Upper lobe of left lung (tissue), 4 donors: ENCODE data around the gene EVA1A.

Source experiments
- EP300 ChIP-seq, 4 donors: sonication (generic); formaldehyde crosslinking; IDR thresholded peaks; one replicate each; pipeline ENCODE4 v1.5.1; 2017; ENCODE audit warnings: antibody characterized with exemption in 4 of 4, control low read depth in 2 of 4
- POLR2A ChIP-seq, 4 donors: fragments of 450-650 bp; IDR thresholded peaks; one replicate each; pipeline ENCODE4 v1.5.1; 2016 to 2017; ENCODE audit warnings: antibody characterized with exemption in 4 of 4, mild to moderate bottlenecking in 2 of 4
- TF ChIP-seq, protein P1 (sequence below), 6 experiments: fragments of 450-650 bp in 4 of 6; fragments of 200-600 bp in 2 of 6; sonication (generic) in 2 of 6; IDR thresholded peaks; one replicate each; pipeline ENCODE4 v1.5.1; 2016 to 2019; ENCODE audit warnings: antibody characterized with exemption in 6 of 6

DNA sequence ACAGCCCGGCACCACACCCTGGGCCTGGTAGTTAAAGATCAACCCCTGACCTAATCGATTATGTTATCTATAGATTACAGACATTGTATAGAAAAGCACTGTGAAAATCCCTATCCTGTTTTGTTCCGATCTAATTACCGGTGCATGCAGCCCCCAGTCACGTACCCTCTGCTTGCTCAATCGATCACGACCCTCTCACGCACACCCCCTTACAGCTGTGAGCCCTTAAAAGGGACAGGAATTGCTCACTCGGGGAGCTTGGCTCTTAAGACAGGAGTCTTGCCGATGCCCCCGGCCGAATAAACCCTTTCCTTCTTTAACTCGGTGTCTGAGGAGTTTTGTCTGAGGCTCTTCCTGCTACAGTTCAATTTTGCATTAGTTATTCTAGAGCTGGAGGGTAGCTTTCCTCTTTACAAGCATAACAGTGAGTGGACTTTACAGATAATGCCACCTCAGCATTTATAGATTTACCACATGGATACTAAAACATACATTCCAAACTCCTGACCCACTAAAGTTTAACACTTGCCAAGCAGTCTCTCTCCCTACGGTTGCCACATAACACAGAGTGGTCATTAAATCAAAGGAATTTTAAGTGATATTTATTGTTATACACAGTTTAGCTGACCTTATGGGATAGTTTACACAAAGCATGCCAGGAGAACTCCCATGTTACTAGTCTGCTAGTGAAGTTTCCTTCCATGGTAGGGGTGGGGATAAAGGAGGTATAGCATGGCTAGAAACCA is 101.0 kb downstream of the EVA1A start:
- TF ChIP-seq, protein P1, sequence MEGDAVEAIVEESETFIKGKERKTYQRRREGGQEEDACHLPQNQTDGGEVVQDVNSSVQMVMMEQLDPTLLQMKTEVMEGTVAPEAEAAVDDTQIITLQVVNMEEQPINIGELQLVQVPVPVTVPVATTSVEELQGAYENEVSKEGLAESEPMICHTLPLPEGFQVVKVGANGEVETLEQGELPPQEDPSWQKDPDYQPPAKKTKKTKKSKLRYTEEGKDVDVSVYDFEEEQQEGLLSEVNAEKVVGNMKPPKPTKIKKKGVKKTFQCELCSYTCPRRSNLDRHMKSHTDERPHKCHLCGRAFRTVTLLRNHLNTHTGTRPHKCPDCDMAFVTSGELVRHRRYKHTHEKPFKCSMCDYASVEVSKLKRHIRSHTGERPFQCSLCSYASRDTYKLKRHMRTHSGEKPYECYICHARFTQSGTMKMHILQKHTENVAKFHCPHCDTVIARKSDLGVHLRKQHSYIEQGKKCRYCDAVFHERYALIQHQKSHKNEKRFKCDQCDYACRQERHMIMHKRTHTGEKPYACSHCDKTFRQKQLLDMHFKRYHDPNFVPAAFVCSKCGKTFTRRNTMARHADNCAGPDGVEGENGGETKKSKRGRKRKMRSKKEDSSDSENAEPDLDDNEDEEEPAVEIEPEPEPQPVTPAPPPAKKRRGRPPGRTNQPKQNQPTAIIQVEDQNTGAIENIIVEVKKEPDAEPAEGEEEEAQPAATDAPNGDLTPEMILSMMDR (IDR thresholded peaks at IDR 0.05) = no peak
- TF ChIP-seq EP300 (IDR thresholded peaks at IDR 0.05) = no peak
- no peak for TF ChIP-seq POLR2A (IDR thresholded peaks at IDR 0.05)
